ENCODE measurements around the gene AKT1.
A peak's percentile ranks its signal among the peaks of the same experiment; 100 is the strongest.
"Not testable (repeated sequence)": the region's sequence is repeated elsewhere in the genome, so short reads cannot be mapped to it uniquely, and the experiment has no call there.

The AKT1 gene

DNA sequence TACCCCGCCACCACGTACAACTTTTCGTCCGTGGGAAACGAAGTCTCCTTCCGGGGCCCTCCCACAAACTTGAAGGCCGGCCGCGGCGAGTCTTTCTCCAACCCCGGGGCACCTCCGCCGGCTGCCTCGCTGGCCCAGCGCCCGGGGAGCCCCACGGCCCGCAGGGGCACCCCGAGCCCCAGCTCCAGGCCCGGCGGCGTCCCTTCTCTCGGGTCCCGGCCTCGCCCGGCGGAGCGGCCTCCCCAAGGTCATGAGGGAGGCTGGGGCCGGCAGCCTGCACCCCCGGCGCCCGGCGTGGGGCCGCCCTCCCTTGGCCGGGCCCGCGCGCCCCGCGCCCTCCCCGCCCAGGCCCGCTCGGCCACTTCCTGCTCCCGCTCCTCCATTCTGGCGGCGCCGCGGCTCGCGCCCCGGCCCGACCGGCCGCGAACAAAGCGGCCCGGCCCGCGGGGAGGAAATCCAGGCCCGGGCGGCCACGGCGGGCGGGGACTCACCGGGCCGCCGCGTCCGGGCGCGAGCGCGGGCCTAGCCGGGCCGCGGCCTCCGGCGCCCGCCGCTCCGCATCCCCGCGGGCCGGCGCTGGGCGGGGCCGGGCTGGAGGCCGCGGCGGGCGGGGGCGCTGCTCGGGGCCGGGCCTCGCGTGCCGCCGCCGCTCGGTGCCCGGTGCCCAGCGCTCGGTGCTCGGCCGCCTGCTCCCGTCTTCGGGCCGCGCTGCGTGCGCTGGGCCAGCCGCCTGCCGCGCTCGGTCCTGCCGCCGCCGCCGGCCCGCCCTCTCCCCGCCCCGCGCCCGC, at the start of gene AKT1:
Gene AKT1 (minus strand): TSS at position 756 of the 788 bp plus-strand sequence. CDS start 3,105 bp downstream, outside the sequence.
- no peak for DNase-seq

DNA sequence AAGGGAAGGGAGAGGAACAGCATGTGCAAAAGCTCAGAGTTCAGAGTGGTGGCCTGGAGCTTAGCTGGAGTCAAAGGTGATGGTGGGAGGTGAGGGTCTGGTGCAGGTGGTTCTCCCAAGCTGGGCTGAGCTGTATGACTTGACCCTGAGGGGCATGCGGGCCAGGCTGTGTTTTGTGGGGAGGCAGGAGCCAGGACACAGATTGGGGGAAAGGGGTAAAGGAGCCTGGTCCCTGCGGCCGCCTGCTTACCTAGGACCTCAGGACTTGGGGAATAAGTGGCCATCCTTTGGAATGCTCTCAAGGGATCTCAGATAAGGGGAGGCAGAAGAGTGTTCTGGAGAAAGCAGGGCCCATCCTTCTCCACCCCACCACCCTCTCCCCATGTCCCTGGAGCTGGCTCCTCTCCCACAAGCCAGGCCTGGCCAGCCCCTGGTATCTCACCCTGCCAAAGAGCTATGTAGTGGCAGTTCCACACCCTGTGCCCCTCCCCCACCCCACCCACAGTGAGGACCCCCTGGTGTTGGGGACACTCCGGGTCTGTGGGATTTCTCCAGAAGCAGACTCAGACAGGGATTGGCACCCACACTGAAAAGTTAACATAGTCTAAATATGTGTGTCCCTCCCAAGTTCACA, 49.6 kb upstream of the AKT1 start:
- DNase-seq: no peak

DNA sequence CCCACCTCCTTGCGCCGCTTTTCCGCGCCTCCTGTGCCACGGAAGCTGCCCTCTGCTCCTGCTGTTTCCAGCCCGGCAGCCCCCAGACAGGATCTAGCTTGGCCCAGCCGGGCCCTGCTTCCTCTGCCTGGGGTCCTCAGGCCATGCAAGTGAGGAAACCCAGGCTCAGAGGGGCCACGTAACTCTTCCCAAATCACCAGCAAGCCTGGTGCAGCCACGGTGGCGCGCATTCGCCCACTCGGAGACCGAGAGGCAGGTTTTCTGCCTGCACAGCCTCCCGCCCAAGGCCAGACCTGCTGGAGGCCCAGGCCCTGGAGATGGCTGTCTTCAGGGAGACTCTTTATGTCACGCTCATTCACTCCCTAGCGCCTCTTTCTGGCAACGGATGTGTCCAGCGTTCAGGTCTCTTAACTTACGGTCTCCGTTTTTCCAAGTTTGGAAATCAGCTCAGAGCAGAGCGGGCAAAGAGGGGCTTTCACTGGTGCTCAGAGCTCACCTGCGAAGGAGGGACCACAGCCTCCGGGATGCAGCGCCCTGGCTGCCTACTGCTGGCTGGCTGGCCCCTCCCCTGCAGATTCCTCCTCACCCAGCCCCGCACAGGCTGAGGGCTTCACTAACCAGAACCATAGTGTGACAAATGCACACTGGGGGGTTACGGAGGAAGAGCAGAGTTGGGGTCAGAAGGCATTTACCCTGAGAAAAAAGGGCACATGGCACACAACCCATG, 48.9 kb upstream of the AKT1 start:
- no peak for DNase-seq

DNA sequence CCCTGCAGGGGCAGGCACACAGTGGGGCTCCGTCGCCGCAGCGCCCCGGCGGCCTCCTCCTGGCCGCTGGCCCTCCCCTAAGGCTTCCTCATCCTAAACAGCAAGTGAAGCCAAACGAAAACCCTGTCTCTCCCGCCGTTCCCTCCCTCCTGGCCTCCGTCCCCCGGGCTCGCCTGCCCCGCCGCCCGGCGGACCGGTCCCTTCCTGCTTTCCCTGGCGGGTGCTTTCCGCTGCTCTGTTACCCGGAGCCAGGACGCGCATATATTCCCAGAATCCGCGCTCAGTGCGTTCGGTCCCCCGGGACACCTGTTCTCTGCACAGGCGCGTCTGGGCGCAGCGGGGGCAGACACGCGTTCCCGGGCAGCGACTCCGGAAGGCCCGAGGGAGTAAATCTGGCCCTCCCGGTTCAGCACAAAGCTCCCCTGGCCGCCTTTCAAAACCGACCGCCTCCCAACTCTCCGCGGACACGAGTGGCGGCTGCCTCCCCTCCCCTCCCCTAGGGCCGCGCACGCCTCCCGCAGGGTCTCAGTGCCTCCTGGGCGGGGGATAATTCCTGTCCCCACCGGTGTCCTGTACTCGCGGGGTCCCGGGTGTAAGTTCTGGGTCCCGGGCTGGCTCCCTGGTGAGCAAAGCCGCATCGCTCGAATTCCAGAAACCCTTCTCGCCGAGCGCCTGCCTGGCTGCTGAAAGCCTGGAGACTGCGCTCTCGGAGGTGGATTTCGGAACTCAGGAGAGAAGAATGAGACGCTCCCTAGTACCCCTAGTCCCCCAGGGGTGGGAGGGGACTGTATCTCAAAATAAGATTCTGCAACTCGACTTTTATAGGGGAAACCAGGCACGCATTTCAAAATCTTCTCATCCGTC, 48.1 kb upstream of the AKT1 start:
- no peak for DNase-seq

DNA sequence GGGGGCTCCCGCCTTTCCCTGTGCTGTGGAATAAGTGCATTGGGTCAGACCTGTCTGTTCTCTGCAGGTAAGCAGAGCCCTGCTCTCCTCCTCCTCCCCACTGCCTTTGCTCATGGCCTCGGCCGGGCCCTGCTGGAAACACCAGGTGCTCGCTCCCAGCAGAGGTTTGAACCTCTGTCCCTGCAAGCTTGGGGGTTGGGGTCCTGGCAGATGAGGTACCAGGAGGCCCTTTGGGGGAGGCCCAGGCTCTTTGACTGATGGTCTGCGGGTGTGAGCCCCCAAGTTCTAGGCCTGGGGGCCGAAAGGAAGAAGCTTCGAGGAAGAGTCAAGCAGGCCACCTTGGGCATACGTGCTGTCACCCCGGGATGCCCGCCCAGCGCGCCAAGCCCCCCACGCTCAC, 47.5 kb upstream of the AKT1 start:
- DNase-seq: no peak

DNA sequence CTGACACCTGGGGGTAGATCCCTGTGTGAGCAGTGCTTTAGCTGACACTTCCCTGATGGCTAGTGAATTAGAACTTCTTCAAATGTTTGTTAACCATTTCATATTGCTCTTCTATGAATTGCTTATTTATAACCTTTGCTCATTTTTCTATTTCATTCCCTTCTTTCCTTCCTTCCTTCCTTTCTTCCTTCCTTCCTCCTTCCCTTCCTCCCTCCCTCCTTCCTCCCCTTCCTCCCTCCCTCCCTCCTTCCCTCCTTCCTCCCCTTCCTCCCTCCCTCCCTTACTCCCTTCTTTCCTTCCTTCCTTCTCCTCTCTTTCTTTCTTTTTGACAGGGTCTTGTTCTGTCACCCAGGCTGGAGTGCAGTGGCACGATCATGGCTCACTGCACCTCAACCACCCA, 46.2 kb upstream of the AKT1 start:
- no peak for DNase-seq

DNA sequence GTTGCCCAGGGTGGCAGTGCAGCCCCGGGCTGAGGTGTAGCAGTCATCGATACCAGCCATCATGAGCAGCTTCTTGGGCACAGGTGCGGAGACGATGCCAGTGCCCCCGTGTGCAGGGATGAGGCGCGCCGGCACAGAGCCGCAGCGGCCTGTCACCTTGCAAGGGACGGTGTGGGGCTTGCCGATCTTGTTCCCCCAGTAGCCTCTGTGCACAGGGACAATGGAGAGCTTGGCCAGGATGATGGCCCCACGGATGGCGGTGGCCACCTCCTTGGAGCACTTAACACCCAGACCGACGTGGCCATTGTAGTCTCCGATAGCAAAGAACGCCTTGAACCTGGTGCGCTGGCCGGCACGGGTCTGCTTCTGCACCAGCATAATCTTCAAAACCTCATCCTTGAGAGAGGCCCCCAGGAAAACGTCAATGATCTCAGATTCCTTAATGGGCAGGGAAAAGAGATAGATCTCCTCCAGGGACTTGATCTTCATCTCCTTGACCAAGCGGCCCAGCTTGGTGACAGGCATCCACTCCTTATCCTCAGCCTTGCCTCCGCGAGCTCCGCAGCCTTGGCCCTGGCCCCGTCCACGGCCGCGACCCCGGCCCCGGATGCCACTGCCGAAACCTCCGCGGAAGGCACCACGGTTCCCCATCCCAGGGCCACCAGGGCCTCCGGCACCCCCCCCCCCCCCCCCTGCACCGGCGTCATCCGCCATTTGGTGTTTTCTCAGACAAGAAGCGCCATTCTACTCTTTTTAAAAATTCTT, 40.8 kb upstream of the AKT1 start:
- not testable (repeated sequence) for DNase-seq

DNA sequence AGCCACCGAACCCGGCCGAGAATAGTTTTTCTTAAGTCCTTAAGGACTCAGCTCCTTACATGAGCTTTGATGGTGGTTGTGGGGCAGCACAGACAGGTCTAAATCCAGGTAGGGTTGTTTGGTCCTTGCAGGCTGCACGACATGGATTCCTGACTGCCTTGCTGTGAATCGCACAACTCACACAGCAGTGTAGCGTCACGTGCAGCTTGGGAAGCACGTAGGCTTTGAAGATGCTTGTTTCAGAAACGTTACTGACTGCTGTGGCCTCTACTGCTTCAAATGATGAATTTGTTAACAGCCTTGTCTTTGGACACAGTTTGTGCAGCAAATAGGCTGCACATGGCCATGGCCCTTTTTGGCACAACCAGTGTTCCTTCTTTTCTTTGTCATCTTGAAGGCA, 35.2 kb upstream of the AKT1 start:
- no peak for DNase-seq

DNA sequence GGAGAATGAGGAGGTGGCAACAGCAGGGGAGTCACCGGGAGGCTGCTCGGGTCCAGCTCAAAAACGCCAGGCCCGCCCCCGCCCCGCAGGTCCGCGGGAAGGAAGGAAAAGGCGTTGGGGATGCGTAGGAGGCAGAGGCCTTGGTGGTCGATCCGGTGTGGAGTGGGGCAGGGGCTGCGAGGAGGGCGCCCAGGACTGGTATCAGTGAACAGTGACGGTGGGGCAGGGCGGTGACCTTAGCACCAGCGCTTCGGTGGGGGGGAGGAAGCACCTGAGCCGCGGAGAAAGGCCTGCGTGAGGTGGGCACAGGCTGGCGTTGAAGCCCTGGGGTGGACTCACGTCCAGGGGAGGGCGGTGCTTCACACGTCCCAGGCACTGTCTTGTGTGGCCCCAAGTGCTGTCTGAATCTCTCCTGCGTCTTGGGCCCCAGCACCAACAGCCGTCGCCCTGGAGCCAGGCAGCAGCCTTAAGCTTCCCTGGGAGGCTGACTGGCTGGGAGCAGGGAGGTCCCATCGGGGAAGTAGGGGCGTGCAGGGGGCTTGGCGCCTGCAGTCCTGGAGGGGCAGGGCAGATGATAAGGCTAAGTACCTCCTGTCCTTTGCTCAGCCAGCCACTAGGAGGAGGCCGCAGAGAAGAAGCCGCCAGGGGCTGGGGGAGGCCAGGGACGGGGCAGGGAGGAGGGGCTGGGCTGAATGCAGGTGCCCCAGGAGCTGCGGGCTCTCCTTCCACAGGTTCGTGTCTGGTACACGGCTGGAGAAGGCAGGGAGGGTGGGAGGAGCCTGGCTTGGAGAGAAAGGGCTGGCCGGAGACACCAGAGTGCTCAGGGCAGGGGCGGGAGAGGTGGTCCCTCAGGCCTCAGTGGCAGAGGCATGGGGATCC, 31.9 kb upstream of the AKT1 start:
- peak; percentile 37 for DNase-seq

DNA sequence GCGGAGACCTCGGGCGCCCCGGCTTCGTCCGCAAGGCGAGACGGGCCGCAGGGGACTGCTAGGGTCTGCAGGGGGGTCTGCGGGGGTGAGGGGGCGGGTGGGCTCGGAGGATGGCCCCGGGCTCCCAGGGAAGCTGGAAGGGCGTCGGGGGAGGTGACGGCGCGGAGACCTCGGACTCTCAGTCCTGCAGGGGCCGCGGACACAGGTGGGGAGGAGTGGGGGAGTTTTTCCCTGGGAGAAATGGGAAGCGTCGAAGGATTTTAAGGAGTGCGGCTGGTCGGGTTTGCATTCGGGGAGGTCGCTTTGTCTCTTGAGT, 31.3 kb upstream of the AKT1 start:
- DNase-seq: no peak

DNA sequence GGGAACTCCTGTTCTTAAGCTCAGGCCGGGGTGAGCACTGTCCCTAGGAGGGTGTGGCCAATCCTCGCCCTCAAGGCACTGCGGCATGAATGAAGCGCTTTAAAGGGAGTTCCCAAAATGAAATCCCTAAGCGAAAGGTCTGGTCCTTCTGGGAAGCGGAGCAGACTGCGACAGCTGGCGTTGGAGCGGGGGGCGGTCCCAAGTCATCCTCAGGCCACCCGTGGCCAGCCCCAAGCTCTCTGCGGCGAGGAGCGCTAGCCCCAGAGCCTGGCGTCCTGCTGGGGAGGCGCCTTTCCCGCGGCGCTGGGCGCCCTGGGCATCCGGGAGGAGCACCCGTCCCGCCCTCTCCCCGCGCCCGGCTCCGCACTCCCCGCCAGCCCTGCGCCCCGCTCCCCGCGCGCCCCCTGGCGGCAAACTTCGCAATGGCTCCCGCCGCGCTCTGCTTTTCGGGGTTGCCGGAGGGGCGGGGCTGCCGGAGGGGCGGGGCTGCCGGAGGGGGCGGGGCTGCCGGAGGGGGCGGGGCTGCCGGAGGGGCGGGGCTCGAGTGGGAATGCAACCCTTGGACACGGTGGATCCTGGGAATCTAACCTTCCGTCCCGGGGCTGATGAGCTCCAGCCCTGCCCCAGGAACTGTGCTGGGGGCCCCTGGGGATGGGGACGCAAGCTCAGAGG, 30.8 kb upstream of the AKT1 start:
- DNase-seq: peak; percentile 97

DNA sequence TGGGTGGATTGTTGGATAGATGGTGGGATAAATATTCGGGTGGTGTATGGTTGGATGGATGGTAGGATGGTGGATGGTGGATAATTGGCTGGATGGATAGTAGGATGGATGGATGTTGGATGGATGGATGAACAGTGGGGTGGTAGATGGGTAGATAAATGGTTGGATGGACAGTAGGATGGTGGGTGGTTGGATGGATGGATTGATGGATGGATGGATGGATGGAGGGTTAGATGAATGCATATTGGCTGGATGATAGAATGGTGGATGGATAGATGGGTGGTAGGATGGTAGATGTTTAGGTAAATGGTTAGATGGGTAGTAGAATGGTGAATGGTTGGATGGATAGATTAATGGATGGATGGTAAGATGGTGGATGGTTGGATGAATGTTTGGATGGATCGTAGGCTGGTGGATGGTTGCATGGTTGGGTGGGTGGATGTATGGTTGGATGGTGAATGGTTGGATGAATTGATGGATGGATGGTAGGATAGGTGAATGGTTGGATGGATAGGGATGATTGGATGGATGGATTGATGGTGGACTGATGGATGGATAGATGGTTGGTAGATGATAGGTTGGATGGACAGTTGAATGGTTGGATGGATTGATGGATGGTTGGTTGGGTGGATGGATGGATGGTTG, 28.9 kb upstream of the AKT1 start:
- DNase-seq: no peak

DNA sequence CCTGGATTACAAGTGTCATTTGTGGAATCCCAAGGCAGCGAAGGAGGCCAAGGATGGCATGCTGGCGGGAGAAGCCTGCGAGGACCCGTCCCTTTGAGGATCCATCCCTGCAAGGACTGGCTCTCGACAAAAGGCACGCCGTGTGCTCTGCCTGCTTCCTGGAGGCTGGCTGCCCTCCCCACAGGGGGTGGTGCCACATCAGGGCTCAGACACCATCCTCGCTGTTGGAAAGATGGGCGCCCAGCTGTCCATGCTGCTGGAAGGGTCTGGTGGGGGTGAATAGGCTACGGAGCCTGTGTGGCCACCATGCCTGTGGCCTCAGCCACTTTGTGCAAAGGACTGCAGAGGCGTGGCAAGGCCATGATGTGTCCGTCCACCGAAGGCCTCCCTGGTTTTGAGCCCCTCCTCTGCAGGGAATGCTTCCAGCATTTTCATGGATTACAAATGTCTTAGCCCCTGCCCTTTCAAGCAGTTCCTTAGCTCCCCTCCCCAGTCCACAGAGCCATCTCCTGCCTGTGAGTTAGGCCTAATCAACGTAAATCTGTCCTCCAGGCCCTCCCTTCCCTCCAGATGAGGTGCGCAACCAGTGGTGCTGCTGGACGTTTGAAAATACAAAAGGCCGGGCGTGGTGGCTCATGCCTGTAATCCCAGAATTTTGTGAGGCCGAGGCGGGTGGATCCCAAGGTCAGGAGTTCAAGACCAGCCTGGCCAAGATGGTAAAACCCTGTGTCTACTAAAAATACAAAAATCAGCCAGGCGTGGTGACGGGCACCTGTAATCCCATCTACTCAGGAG, 27.5 kb upstream of the AKT1 start:
- DNase-seq: no peak

DNA sequence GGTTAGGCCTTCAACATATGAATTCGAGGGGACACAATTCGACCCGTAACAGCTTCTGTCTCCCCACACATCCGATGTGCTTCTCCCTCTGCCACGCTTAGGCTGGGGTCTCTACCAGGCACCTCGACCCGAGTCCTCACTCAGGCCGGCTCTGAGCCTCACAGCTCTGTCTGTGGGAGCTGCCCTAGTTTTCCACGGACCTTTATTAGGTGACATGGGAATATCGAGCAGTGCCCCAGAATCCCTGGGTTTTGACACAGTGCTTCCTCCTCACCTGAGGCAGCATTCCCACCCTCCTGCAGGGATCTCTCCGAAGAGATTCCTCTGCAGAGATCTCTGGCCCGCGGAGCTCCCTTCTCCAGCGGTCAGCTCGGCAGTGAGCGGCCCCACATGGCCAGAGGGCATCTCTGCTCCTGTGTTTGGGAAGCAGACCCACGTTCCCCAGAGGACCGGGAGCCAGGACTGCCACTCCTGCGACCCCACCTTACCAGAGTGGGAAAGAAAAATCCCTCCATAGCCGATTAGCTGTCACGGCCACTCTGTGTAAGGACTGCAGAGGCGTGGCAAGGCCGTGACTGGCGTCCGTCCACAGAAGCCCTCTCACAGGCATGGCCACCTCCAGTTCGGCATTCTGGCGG, 26.5 kb upstream of the AKT1 start:
- DNase-seq: no peak

DNA sequence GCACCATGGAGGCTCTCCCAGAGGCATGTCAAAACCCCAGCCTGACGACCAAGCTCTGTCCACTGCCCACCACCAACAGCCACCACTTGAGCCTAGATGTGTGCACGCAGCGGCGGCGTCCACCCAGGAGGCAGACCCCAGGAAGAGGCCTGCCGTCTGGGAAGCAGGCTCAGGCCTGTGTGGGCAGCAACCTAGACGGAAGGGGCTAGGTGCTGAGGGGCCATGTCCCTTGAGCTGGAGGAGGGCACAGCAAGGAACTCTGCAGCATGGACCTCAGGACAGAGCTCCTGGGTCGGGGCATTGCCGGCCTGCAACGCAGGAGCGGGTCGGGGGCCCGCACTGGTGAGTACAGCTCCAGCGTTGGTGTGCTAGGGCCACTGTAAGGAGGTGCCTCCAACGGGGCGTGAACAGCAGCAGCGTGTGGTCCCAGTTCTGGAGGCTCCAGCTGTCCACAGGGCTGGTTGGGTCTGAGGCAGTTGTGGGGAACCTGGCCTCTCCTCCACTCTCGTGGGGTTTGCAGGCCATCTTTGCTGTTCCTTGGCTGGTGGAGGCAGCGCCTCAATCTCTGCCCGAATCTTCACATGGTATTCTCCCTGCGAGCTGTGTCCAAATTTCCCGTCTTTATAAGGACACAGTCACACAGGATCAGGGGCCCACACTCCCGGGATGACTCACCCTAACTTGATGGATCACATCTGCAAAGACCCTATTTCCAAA, 25.8 kb upstream of the AKT1 start:
- no peak for DNase-seq

DNA sequence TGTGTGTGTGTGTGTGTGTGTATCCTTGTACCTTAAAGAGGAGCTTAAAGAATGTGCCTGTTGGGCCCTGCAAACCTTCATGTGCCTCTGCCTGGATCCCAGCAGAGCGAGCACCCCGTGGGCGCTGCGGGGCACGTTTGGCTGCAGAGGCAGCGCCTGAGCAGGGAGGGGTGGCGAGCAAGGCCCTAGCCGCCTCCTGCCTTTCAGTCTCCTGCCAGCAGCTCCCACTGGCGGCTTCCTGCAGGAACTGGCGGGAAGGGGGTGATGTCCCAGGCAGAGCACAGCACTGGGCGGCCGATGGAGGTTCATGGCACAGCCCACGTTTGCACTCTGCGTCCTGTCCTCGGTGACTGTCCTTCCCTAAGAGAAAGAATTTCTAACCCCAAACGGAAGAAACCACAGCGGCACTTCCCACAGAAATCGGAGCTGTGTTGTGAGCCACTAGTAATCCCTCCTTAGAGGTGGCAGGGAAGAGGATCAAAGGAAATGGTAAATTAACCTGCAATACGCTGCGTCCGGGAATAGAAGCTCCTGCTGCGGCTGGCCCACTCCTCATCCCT, 25.2 kb upstream of the AKT1 start:
- no peak for DNase-seq

DNA sequence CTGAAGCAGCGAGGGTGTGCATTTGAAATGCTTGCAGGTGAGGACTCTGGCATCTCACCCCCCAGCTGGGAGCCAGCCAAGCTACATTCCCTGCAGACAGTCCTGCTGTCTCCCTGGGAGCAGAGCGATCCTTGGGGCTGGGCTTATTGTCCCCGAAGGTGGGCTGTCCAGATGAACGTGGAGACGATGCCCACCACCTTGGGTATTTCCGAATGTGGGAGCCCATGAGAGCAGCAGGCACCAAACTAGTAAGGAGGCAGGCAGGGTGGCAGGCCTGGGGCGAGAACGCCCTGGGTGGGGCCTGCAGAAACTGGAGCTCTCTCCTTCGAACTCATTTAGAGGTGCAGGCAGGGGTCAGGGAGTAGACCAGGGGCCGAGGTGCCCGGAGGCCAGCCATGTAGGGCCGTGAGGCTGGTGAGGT, 23.8 kb upstream of the AKT1 start:
- DNase-seq: no peak

DNA sequence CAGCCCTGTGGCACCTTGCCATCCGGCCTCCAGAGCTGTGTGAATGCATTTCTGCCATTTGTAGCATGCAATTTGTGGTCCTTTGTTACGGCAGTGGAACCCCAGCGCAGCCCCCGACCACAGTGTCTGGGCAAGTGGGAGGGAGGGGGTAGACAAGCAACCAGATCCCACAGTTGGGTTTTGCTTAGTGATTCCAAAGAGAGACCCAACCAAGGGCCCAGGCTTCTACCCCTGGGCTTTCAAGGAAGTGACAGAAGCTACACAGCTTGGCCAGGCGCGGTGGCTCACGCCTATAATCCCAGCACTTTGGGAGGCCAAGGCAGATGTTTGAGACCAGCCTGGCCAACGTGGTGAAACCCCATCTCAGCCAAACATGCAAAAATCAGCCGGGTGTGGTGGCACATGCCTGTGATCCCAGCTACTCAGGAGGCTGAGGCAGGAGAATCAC, 23.2 kb upstream of the AKT1 start:
- DNase-seq: no peak
